HG03571 (cell line): ENCODE measurements around the gene SUPT3H.
"Not testable (repeated sequence)": the region's sequence is repeated elsewhere in the genome, so short reads cannot be mapped to it uniquely, and the experiment has no call there.

Source experiments
- ATAC-seq: cut with Tn5 transposase; IDR thresholded peaks from one replicate; pipeline ENCODE4 v1.9.1; 2021; ENCODE audit not compliant: unreplicated experiment

SUPT3H gene

DNA sequence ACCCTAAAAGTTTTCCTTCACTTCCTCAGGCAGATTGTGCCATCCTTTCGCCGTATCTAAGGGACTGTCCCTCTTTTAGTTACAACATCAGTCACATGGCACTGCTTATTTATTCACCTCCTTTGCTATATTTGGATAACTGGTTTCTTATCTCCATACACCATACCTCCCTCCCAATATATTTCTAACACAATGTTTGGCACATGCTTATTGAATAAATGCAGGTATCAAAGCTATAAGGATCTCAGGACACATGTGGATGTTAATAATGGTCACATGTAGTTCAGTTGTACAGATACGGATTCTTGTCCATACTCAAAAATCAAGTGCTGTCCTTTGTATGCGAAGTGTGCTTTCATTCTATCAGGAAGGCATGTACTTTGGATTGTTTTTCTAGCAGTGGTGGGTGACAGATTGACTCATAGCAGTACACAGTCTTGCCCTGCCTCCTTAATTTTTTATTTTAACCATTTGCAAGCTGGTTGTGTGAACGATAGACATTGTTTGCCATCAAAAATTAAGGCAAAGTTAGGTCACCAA, 456.7 kb downstream of the SUPT3H start:
- ATAC-seq = no peak

DNA sequence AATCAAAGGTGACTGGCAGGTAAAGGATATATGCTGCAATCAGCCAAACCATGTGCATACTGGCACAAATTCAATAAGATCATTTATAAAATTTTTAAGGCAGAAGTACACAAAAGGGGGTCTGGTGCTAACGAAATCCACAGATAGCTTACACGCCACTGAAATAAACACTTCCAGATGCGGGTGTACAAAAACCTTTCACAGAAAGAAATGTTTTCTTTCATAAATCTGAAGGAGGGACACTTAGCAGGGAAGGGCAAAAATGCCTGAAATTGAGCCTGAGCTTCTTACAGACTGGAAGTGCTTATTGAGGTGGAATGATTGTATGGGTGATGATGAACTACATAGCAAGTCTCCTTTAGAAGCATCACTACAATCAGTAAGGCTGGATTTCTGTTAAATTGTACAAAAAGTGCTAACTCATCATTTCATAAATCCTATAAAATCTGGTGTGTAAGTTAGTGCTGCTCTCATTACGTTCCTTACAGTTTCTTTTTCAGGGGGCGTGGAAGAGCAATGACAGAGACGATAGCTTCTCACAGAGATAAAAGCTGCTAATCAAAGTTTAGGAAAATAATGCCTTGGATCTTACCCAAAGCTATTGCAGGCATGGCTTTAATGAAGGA, 458.9 kb downstream of the SUPT3H start:
- no peak for ATAC-seq

DNA sequence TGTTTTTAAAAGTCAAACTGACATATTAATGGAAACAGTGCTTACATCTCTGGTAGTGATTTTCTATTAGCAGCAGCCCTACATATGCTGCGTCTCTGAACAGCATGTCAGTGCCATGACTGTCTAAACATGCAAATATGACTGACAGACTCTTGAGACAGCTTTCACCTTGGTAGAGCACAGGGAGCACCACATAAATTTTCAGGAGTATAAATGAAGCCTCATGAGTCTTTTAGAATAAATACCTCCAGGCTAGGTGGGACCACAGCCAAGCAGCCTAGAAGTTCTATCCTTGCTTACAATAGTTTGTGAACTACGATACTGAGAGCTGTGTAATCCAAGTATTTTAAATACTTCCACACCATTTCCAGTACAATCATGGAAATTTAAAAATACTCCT, 460.3 kb downstream of the SUPT3H start:
- ATAC-seq = no peak

DNA sequence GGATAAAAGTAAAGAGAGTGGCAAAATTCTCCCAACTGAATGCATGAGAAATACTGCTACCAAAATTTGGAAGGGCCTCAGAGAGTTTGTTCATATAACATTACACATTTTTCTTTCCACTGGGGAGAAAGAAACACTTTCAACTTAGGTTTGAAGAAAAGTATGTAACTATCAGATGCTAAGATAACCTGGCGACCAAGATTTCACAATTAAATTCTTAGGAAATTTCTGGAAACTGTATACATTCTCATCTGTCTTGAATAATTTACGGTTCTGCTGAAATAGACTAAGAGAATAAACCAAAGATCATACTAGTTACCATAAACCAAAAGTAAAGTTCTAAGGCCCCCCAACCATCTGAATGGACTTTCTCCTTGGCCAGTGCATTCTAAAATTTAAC, 462.6 kb downstream of the SUPT3H start:
- no peak for ATAC-seq

DNA sequence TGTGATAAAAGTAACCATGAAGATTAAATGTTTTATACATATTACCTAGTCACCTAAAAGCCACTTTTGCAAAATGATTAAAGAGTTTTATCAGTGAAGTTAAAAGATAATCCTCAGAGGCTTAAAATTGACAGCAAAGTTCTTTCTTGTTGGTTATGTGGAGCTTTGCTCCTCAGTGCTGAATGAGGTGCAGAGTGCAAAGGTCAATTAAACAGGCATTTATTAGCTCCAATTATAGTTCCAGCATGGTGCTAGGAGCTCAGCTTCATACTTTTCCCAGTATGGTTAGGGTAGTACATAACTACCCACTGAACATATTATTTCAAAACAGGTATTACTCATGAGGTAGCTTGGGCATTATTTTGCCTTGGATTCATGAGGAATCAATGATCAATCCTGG, 463.6 kb downstream of the SUPT3H start:
- ATAC-seq = no peak

DNA sequence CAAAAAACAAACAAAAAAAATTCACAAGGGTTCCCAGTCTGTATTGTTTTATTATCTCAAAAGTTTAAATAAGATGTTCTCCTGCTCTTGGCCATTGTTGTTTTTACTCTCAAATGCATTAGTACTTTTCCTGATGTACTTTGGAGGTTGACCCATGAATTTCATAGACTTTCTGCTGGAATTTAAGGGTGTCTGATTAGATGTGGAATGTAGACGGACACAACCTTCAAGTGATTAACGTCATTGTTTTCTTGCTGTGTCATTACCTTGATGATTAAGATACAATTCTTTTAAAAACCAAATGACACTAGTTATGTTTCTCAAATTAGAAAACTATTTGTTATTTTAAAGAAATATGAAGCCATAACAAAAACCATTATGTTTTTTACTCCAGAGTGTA, 471.0 kb downstream of the SUPT3H start:
- no peak for ATAC-seq

DNA sequence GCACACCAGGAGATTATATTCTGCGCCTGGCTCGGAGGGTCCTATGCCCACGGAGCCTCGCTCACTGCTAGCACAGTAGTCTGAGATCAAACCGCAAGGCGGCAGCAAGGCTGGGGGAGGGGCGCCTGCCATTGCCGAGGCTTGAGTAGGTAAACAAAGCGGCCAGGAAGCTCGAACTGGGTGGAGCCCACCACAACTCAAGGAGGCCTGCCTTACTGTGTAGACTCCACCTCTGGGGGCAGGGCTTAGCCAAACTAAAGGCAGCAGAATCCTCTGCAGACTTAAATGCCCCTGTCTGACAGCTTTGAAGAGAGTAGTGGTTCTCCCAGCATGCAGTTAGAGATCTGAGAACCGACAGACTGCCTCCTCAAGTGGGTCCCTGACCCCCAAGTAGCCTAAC, 477.4 kb downstream of the SUPT3H start:
- not testable (repeated sequence) for ATAC-seq

DNA sequence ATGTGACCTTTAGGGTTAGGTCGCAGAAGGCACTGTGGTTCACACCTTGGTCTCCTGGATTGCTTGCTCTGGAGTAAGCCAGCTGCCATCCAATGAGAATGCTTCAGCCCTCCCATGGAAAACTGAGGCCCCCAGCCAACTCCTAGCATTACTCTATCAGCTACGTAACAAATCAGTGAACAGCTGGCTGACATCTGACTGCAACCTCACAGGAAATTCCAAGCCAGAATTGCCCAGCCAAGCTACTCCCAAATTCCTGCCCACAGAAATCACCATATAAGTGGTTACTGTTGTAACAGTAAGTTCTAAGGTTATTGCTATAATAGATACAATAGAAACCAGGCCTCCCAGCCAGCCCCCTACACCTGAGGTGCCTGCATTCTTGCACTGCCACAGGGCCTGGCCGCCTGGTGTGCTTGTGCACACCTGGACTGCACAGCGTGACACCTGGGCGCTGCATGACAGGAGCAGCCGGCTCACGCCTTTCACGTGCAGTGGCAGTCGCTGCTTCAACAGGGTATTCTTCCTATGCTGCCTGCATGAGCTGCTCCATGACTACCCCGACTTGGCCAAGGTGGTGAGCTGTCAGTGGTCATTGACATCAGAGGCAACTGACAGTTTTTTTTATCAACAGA, 479.3 kb downstream of the SUPT3H start:
- no peak for ATAC-seq

DNA sequence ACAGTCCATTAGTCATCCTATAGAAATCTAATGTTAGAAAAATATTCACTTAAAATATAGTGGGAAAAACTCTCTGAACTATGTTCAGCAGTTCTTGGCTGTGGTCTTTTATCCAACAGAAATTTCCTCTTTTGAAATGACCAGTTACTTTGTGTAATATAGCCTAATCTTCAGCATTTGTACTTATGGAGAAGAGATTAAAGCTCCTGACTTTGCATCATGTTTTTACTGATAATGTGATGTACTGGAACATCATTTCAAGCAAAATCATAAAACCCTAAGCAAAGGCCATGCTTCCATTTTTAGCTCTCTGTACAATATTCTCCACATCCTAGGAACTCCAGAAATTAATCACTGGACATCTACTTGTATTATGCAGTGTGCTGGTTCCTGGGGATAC, 480.4 kb downstream of the SUPT3H start:
- ATAC-seq = no peak

DNA sequence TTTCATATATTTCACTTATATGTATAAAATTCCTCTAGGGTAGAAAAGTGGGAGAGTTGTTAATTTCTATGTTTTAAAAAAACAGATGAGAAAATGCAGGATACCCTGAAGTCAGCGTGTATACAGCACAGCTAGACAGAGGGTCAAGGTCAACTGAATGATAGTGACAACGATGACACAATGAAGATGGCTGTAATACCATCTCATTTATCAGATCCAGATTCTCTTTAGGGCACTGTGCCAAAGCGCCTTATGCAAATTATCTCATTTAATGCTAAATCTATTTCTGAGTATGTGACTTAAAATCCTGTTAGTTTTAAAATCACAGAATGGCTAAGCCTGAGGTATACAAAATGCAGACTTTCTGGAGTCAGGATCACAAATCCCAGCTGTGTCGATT, 481.0 kb downstream of the SUPT3H start:
- no peak for ATAC-seq

DNA sequence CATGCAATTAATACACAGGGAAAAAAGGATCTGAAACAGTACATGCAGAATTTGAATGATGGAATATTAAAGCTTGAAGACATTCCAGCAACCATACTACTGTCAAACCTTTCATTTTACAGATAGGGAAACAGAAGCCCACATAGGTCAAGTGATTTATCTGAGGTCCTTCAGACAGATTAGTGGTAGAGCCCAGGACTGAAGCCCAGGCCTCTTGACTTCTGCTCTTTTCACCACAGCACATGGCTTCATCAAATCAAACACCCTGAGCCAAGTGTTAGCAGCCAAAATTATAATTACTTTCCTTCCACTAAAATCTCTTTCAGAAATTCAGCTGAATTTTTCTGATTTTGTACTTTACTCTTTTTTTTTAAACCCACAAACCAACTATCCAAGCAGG, 485.2 kb downstream of the SUPT3H start:
- ATAC-seq = no peak

DNA sequence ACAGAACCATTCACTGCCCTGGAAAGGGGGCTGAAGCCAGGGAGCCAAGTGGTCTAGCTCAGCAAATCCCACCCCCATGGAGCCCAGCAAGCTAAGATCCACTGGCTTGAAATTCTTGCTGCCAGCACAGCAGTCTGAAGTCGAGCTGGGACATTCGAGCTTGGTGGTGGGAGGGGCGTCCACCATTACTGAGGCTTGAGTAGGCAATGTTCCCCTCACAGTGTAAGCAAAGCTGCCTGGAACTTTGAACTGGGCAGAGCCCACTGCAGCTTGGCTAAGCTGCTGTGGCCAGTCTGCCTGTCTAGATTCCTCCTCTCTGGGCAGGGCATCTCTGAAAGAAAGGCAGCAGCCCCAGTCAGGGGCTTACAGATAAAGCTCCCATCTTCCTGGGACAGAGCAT, 498.7 kb downstream of the SUPT3H start:
- not testable (repeated sequence) for ATAC-seq

DNA sequence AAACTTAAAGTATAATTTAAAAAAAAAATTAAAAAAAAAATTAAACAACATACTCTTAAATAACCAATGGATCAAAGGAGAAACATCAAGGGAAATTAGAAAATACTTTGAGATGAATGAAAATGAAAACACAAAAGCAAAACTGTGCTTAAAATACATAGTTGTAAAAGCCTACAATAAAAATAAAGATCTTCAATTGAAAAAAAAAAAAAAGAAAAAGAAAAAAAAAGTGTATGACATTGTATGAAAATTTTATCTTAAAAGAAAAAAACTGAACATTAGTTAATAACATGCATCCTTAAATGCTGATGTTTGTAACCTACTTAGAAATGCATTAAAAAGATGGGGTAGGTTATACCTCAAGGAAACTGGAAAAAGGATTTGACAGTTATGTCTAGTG, 501.1 kb downstream of the SUPT3H start:
- not testable (repeated sequence) for ATAC-seq

DNA sequence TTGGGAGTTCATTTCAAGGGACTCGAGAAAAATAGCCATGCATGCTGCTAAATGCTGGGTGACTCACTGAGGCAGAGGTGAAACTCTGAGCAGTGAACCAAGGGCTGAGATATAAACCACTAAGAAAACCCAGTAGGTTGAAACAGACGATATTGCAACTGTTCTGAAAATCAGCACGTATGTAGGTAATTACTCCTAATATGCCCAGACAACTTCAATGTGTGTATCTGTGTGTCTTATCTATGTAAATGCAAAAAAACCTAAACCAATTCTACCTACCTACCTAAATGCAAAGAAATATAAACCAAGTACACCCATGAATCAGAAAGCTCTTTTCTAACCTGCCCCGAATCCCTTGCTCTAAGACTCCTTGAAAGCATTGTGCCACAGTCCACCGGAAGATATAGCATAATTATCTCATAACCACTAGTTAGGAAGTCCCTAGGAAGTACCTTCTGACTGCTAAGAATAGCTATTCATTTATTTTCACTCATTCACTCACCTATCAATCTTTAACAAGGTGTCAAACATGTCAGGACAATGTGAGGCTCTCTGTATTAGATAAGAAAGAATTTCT, 508.3 kb downstream of the SUPT3H start:
- ATAC-seq = peak; percentile 72

DNA sequence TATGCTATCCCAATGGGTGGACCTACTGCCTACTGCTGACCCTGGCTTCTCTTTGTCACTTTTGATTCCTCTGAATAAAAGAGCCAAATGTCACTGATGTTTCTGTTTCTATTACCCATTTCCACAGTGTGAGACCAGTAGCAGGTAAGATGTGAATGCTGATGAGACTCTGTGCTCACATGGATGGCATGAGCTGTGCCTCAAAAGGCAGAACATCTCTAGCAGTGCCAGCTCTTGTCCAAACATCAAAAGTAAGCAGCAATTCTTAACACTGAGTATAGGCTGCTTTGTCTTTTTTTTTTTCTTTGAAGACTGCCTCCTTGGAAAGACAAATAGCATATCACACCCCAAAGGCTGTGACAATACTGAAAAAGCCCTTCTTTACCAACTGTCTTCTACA, 508.8 kb downstream of the SUPT3H start:
- no peak for ATAC-seq

DNA sequence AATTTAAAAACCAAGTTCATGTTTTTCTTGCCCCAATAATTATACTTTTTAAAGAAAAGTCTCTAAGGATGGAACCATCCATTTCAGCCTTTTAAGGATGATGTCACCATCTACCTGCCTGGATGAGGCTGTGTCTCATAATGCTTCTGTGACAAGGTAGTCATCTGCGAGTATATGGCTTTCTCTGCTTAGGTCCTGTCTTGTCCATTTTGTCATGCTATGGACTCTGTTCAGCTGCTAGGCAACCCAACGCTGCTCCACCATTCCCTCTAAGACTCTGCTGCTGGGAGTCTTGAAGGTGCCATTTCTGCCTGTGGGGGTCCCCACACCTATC, 509.4 kb downstream of the SUPT3H start:
- peak; percentile 26 for ATAC-seq

DNA sequence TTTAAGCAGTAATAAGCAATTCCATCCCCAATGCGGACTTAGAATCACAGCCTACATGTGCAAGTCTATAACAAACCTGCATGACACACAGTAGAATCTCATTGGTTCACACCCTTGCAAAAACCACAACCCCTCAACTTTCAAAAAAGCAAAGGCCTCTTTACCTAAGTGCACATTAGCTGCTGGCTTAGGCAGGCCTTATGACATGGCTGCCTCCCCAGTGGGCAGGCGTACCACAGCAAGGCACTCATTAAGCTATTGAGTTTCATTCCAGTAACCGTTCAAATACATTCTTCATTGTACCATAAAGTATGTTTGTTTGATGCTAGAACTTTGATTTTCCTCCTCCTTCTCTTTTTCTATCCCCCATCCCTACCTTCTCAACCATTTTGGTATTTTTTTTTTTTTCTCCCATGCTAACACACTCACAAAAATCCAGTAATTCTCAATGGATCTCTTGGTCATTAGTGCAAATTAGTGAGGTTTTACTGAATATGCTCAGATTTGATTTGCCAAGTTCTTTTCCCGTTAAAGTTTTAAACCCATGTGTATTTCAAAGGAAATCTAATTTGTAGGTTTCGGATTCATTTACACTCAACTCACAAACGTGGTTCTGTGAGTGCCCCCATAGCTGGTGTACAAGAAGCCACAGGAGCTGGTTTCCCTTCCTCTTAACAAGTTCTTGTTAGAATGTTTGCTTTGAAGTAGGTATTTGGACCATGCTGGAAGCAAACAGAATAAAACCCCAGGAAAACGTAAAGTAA, 510.0 kb downstream of the SUPT3H start:
- ATAC-seq = peak; percentile 56

DNA sequence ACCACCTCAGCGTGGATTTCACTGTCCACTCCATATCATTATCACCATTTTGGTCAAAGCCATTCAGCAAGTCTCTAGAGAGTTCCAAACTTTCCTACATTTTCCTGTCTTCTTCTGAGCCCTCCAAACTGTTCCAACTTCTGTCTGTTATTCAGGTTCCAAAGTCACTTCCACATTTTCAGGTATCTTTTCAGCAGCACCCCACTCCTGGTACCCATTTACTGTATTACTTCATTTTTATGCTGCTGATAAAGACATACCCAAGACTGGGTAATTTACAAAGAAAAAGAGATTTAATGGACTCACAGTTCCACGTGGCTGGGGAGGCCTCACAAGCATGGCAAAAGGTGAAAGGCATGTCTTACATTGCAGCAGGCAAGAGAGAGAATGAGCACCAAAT, 512.5 kb downstream of the SUPT3H start:
- ATAC-seq = not testable (repeated sequence)

DNA sequence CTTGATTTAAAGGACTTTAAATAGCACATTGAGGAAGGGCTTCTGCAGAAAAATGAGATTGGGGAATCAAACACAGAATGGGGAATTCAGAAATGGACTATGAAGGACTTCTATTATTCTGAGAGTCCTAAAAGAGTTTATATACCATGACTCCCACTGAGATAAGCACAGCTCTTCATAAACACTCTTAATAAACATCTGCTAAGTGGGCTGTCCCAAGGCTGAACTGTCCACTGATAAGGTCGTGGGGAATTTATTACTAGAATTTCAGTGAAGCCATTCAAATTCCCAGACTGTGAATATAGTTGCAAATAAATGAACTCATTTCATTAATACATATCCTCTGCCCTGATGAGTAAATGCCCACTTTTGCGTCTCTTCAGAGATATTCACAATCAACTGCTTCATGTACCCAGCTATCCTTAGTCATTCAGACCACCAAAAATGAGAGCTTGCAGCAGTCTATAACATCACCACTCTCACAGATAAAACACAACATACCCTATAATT, 517.8 kb downstream of the SUPT3H start:
- no peak for ATAC-seq

DNA sequence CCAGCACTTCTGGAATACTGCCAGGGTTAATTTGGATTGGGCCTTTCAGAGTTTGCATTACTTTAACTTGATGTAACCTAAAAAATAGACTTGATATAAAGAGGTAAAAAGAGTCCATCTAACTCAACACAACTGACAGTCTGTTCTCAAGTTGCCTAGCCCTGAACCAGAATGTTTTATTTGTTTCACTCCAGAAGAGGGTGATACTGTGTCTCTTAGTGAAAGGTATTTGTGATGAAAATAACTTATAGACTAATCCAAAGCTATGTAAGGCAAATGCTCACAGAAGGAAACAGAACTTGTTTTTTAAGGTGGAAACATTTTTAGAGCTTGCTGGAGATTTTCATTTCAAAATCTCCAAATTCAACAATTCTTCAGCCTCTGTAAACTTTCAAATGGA, 518.7 kb downstream of the SUPT3H start:
- ATAC-seq = no peak

DNA sequence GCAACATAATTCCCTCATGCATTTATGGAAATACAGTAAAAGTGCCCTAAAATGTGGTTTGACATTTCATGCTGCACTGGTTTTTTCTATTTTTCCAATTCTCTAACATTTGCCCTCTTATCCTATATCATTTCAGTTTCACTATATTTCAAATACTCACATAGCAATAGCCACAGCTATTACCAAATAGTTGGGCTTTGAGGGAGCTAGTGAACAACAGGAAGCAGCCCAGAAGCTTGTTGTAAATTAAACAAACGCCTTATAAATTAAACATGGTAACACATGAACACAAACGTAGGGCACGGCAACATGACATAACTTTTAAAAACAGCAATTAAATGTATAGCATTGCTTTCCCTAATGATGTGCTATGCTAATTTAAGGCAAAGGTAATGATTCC, 521.3 kb downstream of the SUPT3H start:
- ATAC-seq = no peak
